ENCODE data around the gene MGAT5. TPM values are rescaled to one million over a fixed set of nuclear protein-coding genes. Genes with fewer than 3 reads are reported as not detected.

The MGAT5 gene
- total RNA-seq, 1 donor from 2014 or later, result 54.4 TPM

- H3K27me3 ChIP-seq, result no peaks in the 10 kb centered on the region
- ATAC-seq, result no peak
- H3K4me3 ChIP-seq, result no peak overlapping the region
- H3K4me1 ChIP-seq, result peaks cover 7% of the 10 kb centered on the region
- H3K27ac ChIP-seq, result no peak overlapping the region
- no peaks in the 10 kb centered on the region for H3K36me3 ChIP-seq
- intact Hi-C loops (cut with DNase I), result no loop called here
- TF ChIP-seq CTCF (IDR thresholded peaks at IDR 0.05), result no peak
- DNase-seq, result no peak
- no peaks in the 10 kb centered on the region for H3K9me3 ChIP-seq
Observed at GRCh38 chr2:134337631-134338030, 83.8 kb downstream of the MGAT5 start.

GRCh38 chr2:134338208-134338607 is 84.3 kb downstream of the MGAT5 start:
- H3K36me3 ChIP-seq, result no peaks in the 10 kb centered on the region
- intact Hi-C loops (cut with DNase I), result no loop called here
- TF ChIP-seq CTCF (IDR thresholded peaks at IDR 0.05), result no peak
- peaks cover 7% of the 10 kb centered on the region for H3K4me1 ChIP-seq
- no peaks in the 10 kb centered on the region for H3K27me3 ChIP-seq
- DNase-seq (no peak), ATAC-seq (peak; percentile 66)
- no peak overlapping the region for H3K4me3 ChIP-seq
- H3K27ac ChIP-seq, result peak overlapping the region; percentile 33
- no peaks in the 10 kb centered on the region for H3K9me3 ChIP-seq

GRCh38 chr2:134341476-134341875 is 87.6 kb downstream of the MGAT5 start:
- no peak for TF ChIP-seq CTCF (IDR thresholded peaks at IDR 0.05)
- no peak for ATAC-seq
- intact Hi-C loops (cut with DNase I), result no loop called here
- Histone ChIP-seq H3K9me3 (no peaks in the 10 kb centered on the region), H3K27ac (no peak overlapping the region), H3K27me3 (no peaks in the 10 kb centered on the region), H3K4me1 (no peaks in the 10 kb centered on the region), H3K4me3 (no peak overlapping the region), H3K36me3 (no peaks in the 10 kb centered on the region)
- DNase-seq, result no peak

GRCh38 chr2:134344954-134345697 is 91.3 kb downstream of the MGAT5 start:
- no peak overlapping the region for H3K4me3 ChIP-seq
- no peak for TF ChIP-seq CTCF (IDR thresholded peaks at IDR 0.05)
- no peak for ATAC-seq
- no peaks in the 10 kb centered on the region for H3K9me3 ChIP-seq
- no peaks in the 10 kb centered on the region for H3K36me3 ChIP-seq
- no peaks in the 10 kb centered on the region for H3K27me3 ChIP-seq
- no peak overlapping the region for H3K27ac ChIP-seq
- intact Hi-C loops (cut with DNase I), result no loop called here
- DNase-seq, result no peak
- no peaks in the 10 kb centered on the region for H3K4me1 ChIP-seq

GRCh38 chr2:134346141-134346540 is 92.3 kb downstream of the MGAT5 start:
- Histone ChIP-seq H3K27me3 (no peaks in the 10 kb centered on the region), H3K27ac (no peak overlapping the region), H3K36me3 (no peaks in the 10 kb centered on the region), H3K4me3 (no peak overlapping the region), H3K9me3 (no peaks in the 10 kb centered on the region), H3K4me1 (no peaks in the 10 kb centered on the region)
- TF ChIP-seq CTCF (IDR thresholded peaks at IDR 0.05), result no peak
- intact Hi-C loops (cut with DNase I), result no loop called here
- DNase-seq (no peak), ATAC-seq (no peak)

- no peak for TF ChIP-seq CTCF (IDR thresholded peaks at IDR 0.05)
- intact Hi-C loops (cut with DNase I), result no loop called here
- Histone ChIP-seq H3K27ac (no peak overlapping the region), H3K9me3 (no peaks in the 10 kb centered on the region), H3K36me3 (no peaks in the 10 kb centered on the region), H3K4me1 (no peaks in the 10 kb centered on the region), H3K4me3 (no peak overlapping the region), H3K27me3 (no peaks in the 10 kb centered on the region)
- DNase-seq (no peak), ATAC-seq (no peak)
Observed at GRCh38 chr2:134347756-134348155, 93.9 kb downstream of the MGAT5 start.

Data from upper lobe of right lung (tissue), 1 donor.